ENCODE data around the gene ELMO1.

Gene ELMO1

DNA sequence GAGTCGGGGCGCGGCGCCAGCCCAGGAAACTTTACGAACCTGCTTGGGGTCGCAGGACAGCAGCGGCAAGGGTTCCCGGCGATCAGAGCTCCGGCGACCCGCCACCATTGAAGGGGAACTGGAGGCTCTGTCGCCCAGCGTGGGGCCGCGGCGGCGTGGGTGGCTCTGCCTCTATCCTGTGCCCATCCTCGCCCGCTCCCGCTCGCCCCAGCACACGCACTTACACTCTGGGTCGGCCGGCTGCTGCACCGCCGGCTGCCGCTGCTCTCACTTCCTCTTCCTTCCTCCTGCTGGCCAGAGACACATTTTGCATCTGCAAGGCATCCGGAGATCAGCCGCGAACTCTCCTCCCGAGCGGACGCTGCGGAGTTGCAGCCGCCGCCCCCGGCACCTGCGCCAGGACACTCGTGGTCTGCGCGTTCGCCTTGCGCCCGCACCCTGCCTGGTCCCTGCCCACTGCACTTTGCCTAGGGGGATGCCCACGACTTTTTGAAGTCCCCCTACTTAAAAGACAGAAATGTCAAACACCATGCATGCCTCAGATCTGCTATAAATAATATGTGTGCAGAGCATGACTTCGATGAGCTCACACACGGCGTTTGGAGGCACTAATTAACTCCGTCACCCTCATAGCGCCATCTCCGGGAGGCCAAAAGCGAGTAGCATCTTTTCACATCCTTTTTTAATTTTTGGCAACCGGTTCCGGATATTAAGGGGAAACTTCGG, at the start of gene ELMO1:
Gene ELMO1 (minus strand): TSS at position 229 of the 726 bp plus-strand sequence. CDS start 106,174 bp downstream, outside the sequence.
- DNase-seq: peak; percentile 34 to 53

DNA sequence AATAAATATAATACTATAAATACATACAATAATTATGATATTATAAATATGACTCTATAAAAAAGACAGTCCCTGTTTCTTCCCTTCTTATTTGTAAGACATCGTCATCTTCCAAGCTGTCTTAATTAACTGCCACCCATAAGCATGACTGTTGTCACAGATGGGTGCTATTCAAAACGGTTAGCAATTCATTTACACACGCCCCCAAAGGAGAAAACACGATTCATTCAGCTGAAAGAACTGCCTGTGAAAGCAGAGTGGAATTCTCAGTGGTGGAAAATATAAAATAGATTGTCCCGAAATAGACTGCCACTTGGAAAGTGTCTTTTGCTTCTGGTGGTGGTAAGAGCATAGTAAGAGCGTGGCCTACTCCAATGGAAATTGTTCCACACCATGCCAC, 48.9 kb upstream of the ELMO1 start:
- DNase-seq: no peak

DNA sequence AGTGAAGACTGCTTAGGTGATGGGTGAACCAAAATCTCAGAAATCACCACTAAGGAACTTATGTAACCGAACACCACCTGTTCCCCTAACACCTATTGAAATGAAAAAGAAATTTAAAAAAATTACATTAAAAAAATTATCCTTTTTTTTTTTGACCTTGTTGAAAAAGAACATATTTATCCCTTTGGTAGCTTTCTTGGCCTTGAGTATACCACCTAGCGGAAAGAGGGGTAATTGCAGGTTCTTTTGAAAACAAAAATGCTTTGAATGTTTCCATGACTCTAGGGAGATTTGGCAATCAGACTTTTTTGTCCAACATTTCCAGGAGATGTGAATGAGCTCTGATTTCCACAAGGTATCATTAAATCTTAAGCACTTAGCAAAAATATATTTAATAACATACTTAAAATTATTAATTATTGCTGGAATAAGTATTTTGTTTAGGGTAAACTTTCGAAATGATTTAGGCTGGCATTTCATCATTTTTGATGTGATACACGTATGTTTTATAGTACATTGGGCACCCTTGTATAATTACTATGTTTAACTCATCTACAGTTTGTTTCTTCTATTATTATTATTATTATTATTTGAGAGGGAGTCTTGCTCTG, 47.0 kb upstream of the ELMO1 start:
- DNase-seq: no peak

DNA sequence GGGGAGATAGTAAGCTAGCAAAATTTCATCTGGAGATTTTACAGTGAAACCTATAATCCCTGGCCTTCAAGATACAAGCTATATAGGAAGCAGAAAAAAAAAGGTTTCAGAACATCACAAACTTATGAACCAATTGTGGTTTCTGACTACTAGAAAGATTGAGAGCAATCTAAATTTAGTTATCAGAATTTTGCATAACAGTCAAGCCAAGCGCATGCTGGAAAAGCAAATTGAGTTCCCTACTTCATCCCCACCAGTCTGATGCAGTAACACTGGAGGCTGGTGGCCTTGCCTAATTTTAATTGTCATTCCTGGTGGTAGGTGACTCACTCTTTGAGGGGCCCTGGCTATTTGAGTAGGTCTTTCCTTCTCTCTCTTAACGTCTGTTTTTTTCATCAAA, 46.3 kb upstream of the ELMO1 start:
- no peak for DNase-seq

DNA sequence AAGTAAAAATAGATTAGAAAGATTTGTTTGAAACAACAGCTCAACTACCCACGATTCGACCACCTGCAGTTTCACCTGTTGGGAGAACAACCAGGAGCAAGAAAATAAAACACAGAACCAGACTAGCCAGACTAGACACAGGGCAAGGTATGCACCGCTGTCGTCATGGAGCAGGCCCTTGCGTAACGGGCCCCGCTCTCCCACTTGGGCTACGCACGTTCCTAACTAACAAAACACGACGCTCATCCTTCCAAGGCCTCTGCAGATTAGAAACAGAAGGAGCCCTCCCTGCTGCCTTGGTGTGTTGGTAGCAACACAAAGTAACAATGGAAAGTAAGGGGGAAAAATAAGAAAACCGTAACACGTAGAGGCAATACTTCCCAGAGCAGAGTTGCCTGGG, 45.1 kb upstream of the ELMO1 start:
- no peak for DNase-seq

- DNase-seq: no peak
Measured at GRCh38 chr7:37493123-37493522, 44.5 kb upstream of the ELMO1 start.

DNA sequence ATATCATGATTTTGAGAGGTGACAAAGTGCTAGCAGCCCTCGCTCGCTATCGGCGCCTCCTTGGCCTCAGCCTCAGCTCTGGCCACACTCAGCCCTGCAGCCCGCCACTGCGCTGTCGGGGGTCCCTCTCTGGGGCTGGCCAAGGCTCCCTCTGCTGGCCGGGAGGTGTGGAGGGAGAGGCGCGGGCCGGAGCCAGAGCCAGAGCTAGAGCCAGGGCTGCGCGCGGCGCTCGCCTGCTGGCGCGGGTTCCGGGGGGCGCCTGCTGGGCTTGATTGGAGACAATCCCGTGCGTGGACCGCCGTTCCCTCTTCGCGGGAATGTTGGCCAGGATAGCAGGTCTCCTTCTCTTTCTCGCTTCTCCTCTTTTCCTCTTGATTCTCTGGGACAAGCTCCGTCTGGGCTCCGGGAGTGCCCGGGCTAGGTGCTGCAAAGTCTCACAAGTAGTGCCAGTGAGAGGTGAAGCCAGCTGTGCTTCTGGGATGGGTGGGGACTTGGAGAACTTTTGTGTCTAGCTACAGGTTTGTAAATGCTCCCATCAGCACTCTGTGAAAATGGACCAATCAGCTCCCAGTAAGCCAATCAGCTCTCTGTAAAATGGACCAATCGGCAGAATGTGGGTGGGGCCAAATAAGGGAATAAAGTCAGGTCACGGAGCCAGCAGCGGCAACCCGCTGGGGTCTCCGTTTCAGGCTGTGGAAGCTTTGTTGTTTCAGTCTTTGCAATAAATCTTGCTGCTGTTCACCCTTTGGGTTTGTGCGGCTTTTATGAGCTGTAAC, 43.4 kb upstream of the ELMO1 start:
- no peak for DNase-seq

- no peak for DNase-seq
Measured at GRCh38 chr7:37489703-37490102, 41.0 kb upstream of the ELMO1 start.

DNA sequence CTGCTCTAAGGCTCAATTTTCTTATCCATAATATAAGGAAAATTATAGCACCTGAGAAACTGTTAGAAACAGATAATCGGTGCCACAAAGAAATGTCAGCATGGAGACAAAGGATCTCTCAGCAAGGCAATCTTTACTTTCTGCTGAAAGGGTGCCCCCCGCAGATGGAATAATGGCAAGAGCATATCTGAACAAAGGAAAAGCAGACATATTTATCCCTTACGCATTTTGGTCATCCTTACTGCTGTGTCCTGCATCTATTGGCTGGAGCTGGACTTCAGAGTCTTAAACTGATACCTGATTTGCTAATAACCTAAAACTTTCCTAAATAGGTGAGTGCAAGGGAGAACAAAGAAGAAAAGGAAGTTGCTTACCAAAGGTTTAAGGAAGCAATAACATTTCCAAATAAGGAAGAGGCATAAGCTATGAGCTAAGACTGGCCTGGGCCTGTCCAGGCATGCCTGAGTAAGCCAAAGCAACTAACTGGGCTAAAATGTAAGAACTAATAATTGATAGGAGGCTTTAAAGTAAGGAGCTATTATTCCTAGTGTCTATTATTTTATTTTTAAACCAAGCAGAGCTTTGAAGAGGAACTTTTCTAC, 39.6 kb upstream of the ELMO1 start:
- no peak for DNase-seq

DNA sequence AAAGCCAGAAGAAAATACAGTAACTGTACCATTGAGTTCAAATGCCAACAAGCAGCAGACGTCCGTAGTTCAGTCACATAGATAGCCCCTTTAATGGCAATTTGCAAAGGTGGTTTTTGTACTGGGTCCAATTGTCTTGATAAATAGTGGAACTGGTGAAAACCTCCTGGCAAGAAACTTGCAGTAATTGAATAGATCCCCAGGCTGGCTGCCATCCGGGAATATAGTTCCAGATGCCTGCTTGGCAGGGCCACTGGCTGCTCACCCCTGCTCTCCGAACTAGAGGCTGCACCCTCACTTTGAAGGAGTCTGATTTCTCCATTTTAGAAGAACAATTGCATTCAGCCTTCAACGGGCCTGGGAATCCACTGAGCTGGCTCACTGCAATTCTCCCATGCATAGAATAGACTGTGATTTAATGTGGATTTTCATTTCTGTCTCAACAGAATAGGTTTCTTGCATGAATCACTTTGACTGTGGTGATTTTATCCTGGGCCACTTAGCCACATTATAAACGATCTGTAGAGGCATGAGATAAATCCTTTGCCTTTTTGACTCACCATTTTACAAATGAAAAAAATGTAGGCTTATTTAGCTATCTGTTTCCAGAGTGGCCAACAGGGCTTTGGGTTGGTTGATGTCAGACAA, 35.9 kb upstream of the ELMO1 start:
- DNase-seq: no peak

- DNase-seq: peak; percentile 18 to 35
Measured at GRCh38 chr7:37483627-37484026, 35.0 kb upstream of the ELMO1 start.

- DNase-seq: no peak
Measured at GRCh38 chr7:37482953-37483352, 34.3 kb upstream of the ELMO1 start.

DNA sequence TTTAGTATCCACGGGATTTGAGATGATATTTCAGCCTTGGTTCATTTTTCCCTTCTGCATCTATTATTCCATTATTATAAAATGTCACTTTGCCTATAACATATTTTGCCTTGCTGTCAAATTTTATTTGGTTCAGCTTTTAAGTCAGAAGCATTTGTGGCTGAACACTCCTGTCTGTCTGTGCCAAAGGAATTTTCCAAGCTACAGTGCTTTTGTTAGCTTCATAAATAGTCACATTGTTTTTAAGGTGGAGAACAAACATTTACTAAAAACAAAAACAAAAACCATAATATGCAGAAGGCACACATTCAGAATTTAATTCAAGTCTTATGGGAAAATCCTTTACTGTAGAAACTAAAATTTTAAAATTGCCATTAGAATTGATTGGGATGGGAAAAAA, 33.8 kb upstream of the ELMO1 start:
- DNase-seq: no peak

GRCh38 chr7:37481722-37482288, 33.1 kb upstream of the ELMO1 start:
- DNase-seq: no peak

- DNase-seq: no peak
Measured at GRCh38 chr7:37481154-37481553, 32.5 kb upstream of the ELMO1 start.

DNA sequence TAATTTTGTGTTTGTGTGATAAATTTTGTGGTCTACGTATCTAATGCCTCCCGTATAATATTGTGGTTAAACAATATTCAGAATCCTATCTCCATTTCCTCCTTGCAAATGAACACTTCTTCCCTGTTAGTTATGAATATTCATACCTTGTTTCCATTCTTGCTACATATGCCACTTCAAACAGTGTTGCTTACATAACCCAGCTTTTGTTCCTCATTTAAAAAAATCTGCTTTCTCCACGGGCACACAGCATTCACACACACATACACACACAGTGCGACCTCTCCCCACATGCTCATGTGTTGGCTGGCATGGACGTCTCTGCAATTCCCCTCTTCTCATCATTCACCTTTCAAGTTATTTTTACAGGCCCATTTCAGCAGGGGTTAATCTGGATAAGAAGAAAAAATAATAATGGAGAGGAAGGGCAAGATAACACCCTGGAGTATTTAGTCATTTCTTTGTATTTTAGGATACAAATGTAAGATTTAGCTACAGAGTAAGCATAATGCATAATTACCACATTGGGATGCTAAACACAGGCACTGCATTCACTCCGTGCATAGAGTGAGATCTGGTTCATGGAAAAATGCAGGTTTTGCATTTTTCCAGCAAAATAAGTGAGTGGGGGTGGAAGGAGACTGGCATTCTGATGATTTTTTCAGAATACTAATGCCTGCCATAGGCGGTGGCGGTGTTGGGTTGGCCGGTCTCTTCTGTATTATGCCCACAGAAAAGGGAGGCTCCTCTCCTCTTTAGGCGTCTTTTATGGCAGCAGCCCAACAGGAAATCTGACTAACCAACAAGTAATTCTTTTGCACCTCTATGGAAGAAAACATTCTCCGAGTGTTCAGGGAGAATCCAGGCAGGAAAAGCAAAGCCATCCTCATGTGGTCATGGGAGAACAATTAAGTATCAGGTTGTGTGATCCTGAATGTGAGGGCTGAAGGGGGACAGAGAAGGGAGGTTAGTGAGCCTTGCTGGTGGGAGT, 31.7 kb upstream of the ELMO1 start:
- DNase-seq: no peak

DNA sequence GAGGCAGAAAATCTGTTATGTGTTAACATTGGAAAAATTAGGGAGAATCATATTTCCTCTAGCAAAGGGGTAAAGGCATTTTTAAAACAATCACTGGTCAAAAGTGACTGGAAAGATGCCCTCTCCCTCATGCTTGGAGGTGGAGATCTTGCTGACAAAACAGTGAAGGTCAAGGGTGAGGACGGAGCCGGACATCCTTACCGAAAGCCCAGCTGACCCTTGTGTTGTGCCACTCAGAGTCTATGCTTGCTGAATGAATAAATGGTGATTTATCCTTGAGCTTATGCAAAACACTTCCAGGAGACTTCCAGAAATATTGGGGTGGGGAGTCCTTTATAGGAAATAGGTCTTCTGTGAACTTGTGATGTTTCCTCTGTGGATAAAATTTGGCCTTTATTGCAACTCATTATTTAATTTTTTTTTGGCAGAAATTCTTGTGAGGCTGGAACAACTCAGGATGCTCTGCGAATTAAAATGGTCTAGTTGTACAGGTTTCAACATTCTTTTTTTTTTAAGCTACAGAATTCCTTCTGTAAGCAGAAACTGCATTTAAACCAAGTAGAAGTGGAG, 28.3 kb upstream of the ELMO1 start:
- DNase-seq: no peak

- no peak for DNase-seq
Measured at GRCh38 chr7:37476428-37476827, 27.8 kb upstream of the ELMO1 start.

GRCh38 chr7:37475646-37476045, 27.0 kb upstream of the ELMO1 start:
- DNase-seq: no peak

DNA sequence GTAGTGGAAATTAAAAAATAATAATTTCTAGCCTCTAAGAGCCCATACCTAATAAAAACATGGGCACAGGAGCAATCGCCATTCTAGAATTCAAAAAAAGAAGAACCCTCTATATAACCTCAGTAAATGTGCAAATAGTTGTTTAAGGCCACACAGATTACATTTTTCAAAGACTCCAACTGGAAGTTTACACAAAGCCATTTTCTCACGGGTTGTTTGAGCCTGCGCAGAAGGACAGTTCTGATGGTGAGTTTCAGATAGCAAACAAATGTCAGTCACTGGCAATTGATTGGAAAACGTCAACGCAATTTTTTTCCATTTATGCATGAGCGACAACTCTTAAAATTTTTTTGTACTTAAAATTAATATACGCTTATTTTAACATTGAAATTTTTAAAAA, 23.0 kb upstream of the ELMO1 start:
- no peak for DNase-seq

GRCh38 chr7:37467002-37467401, 18.3 kb upstream of the ELMO1 start:
- no peak for DNase-seq
